Testis (tissue), 2 donors: ENCODE measurements around the gene ENTHD1.

Experiments
- CTCF ChIP-seq, 3 experiments: fragments of 450-650 bp in 2 of 3; fragments of 200-600 bp in 1 of 3; sonication (generic) in 1 of 3; IDR thresholded peaks; one replicate each; pipeline ENCODE4 v1.5.1; 2016 to 2019; ENCODE audit warnings: antibody characterized with exemption in 3 of 3, mild to moderate bottlenecking in 2 of 3, moderate library complexity in 1 of 3
- POLR2A ChIP-seq: fragments of 450-650 bp; IDR thresholded peaks from one replicate; pipeline ENCODE4 v1.6.1; 2017; ENCODE audit warnings: antibody characterized with exemption, mild to moderate bottlenecking, moderate library complexity

GRCh38 chr22:39901565-39902146 is 8.1 kb upstream of the ENTHD1 start:
- TF ChIP-seq CTCF (IDR thresholded peaks at IDR 0.05) (no peak), POLR2A (no peak)
